Thoracic aorta (tissue), 2 donors: ENCODE results near the gene ERVH48-1. TPM values are rescaled to one million over a fixed set of nuclear protein-coding genes. Genes with fewer than 3 reads are reported as not detected.
"Not testable (repeated sequence)": the region's sequence is repeated elsewhere in the genome, so short reads cannot be mapped to it uniquely, and the experiment has no call there.

Experiments used
- ATAC-seq: fragments of 150-250 bp; one replicate; pipeline ENCODE4 v1.8.0; 2017; ENCODE audit warnings: low read depth; ENCODE audit not compliant: insufficient number of reproducible peaks, low FRiP score
- DNase-seq: peaks from one replicate; pipeline ENCODE4 v3.0.0-alpha.2; 2020; ENCODE audit warnings: low spot score
- H3K27ac ChIP-seq, 2 donors: fragments of 200-600 bp; sonication (generic); 1 replicate in 1 of 2; 2 replicates in 1 of 2; pipeline ENCODE4 v1.5.1; 2016; ENCODE audit warnings: mild to moderate bottlenecking in 2 of 2, moderate library complexity in 2 of 2
- H3K27me3 ChIP-seq: fragments of 200-600 bp; sonication (generic); replicated peaks from 2 replicates; pipeline ENCODE4 v1.6.0; 2016; ENCODE audit warnings: mild to moderate bottlenecking; ENCODE audit not compliant: insufficient read depth
- H3K36me3 ChIP-seq: fragments of 200-600 bp; sonication (generic); one replicate; pipeline ENCODE4 v1.5.1; 2016
- H3K4me1 ChIP-seq, 2 donors: fragments of 200-600 bp; sonication (generic); 1 replicate in 1 of 2; 2 replicates in 1 of 2; pipeline versions ENCODE4 v1.5.1 to v1.6.0; 2016; ENCODE audit warnings: low read depth in 2 of 2, mild to moderate bottlenecking in 1 of 2; ENCODE audit not compliant: control insufficient read depth in 1 of 2
- H3K4me3 ChIP-seq: fragments of 200-600 bp; sonication (generic); 2 replicates; pipeline ENCODE4 v1.5.1; 2016; ENCODE audit warnings: mild to moderate bottlenecking
- H3K9me3 ChIP-seq: fragments of 200-600 bp; sonication (generic); 2 replicates; pipeline ENCODE4 v1.5.1; 2016
- total RNA-seq, 2 donors: library from RNA; depleted of rRNA; stranded (reverse); fragments of >200 nt; gene quantifications; one replicate each; pipeline versions ENCODE4 v1.1.0 to v1.2.3, GENCODE V29; 2016
- TF ChIP-seq, protein P1 (sequence below): fragments of 200-600 bp; sonication (generic); IDR thresholded peaks from one replicate; pipeline ENCODE4 v1.5.1; 2019; ENCODE audit warnings: antibody characterized with exemption

ERVH48-1 gene
- total RNA-seq, 2 donors from 2014 or later = not detected

DNA sequence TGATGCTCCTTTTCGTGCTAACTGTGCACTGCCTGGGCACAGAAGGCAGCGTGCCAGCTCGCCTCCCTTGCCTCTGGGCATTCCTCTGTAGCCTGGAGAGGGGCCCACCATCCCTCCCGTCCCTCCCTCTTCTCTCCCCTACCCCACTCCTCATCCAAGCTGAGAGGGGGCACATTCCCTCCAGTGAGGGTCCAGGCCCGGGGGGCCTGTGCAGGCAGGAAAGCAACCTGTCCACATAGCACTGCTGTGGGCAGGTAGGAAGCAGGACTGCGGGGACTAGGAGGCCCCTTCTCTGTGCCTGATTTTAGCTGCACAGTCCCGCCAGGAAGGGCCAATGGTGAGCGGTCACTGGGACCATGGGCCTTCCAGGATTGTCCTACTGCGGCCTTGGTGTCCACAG is 38.7 kb upstream of the ERVH48-1 start:
- DNase-seq (no peak), ATAC-seq (no peak)
- Histone ChIP-seq H3K4me3 (no peak overlapping the region), H3K4me1 (no peaks in the 10 kb centered on the region), H3K27ac (no peak overlapping the region), H3K9me3 (no peaks in the 10 kb centered on the region), H3K27me3 (no peaks in the 10 kb centered on the region), H3K36me3 (no peaks in the 10 kb centered on the region)
- TF ChIP-seq, protein P1, sequence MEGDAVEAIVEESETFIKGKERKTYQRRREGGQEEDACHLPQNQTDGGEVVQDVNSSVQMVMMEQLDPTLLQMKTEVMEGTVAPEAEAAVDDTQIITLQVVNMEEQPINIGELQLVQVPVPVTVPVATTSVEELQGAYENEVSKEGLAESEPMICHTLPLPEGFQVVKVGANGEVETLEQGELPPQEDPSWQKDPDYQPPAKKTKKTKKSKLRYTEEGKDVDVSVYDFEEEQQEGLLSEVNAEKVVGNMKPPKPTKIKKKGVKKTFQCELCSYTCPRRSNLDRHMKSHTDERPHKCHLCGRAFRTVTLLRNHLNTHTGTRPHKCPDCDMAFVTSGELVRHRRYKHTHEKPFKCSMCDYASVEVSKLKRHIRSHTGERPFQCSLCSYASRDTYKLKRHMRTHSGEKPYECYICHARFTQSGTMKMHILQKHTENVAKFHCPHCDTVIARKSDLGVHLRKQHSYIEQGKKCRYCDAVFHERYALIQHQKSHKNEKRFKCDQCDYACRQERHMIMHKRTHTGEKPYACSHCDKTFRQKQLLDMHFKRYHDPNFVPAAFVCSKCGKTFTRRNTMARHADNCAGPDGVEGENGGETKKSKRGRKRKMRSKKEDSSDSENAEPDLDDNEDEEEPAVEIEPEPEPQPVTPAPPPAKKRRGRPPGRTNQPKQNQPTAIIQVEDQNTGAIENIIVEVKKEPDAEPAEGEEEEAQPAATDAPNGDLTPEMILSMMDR = no peak

DNA sequence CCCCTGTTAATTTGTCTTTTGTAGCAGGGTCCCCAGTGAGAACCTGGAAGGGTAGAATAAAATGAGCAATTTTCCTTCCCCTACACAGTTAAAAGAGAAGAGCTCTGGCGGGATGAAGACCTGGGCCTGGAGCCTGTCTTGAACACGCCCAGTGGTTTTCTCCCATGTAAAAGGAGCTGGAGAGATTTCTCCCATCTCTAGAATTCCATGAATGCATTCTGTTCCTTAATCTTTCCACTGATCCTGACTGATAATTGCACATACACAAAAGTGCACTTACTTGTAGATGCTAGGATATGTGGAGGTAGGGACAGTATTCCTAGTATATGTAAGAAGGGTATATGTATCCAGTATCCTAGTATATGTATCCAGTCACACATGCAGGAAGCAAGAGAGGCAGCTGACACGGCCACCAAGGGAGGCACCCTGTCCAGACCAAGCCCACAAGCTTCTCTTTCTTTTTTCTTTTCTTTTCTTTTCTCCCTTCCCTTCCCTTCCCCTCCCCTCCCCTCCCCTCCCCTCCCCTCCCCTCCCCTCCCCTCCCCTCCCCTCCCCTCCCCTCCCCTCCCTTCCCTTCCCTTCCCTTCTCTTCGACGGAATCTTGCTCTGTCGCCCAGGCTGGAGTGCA is 37.1 kb upstream of the ERVH48-1 start:
- H3K27me3 ChIP-seq = no peaks in the 10 kb centered on the region
- TF ChIP-seq, protein P1 = no peak
- H3K36me3 ChIP-seq = no peaks in the 10 kb centered on the region
- DNase-seq = no peak
- ATAC-seq = no peak
- H3K4me3 ChIP-seq = no peak overlapping the region
- H3K4me1 ChIP-seq = no peaks in the 10 kb centered on the region
- no peak overlapping the region for H3K27ac ChIP-seq
- H3K9me3 ChIP-seq = no peaks in the 10 kb centered on the region

DNA sequence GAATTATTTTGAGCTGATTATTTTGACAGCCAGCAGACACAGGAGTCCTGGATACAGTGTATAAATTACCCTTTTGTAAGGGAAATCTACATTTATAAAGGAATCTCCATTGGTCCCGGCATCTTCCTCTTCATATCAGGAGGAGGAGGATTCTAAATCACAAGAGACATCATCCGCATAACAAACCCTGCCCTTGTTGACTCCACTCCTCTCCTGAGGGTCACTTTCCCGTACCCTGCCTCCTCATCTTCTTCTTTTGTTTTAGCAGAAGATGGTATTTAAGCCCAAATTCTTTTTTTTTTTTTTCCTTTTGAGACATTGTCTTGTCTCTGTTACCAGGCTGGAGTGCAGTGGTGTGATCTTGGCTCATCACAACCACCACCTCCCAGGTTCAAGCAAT is 34.3 kb upstream of the ERVH48-1 start:
- Histone ChIP-seq H3K27me3 (no peaks in the 10 kb centered on the region), H3K9me3 (no peaks in the 10 kb centered on the region)

DNA sequence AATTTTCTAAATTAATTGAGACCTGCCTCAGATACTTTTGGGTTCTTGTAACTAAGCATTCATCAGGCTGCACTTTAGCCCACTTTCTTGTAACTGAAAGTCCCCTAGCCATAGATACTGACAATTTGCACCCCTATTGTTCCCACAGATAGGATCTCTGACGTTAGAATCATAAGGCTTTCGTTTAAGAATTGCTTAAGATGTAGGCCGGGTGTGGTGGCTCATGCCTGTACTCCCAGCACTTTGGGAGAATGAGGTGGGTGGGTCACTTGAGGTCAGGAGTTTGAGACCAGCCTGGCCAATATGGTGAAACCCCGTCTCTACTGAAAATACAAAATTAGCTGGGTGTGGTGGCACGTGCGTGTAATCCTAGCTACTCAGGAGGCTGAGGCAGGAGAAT is 32.7 kb upstream of the ERVH48-1 start:
- H3K36me3 ChIP-seq, ATAC-seq, H3K4me3 ChIP-seq, H3K9me3 ChIP-seq, H3K27me3 ChIP-seq, H3K27ac ChIP-seq, H3K4me1 ChIP-seq, DNase-seq: not testable (repeated sequence)

More for the DNA sequence above, 34.3 kb upstream of the ERVH48-1 start:
- Histone ChIP-seq H3K4me3 (no peak overlapping the region), H3K36me3 (no peaks in the 10 kb centered on the region), H3K27ac (no peak overlapping the region), H3K4me1 (no peaks in the 10 kb centered on the region)
- ATAC-seq (no peak), DNase-seq (no peak)
- TF ChIP-seq, protein P1 = no peak

DNA sequence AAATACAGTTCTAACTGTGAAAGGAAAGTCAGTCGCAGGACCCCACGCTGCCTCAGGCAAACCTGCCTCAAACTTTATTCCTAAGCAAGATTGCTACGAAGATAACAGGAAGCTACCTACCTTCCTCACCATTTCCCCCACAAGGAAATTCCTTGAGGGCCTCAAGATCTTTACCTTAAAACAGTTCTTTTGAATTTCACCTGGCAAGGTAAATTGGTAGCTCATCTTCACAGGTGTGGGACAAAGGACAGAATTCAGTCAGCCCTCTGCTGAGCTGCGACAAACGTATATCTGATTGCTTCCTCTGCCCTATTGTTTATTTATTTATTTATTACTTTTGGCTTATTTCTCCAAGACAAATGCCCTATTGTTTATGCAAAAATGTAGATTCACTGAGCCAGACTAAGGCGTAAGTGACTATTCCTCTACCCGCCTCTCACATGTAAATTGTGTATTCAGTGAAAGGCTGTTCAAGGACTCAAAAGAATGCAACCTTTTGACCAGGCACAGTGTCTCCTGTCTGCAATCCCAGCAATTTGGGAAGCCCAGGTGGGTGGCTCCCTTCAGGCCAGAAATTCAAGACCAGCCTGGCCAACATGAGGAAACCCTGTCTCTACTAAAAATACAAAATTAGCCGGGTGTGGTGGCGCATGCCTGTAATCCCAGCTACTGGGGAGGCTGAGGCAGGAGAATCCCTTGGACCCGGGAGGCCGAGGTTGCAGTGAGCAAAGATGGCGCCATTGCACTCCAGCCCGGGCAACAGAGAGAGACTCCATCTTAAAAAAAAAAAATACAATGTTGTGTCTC is 31.6 kb upstream of the ERVH48-1 start:
- Histone ChIP-seq H3K27ac (no peak overlapping the region), H3K36me3 (no peaks in the 10 kb centered on the region), H3K4me3 (no peak overlapping the region), H3K9me3 (no peaks in the 10 kb centered on the region), H3K4me1 (no peaks in the 10 kb centered on the region), H3K27me3 (no peaks in the 10 kb centered on the region)
- DNase-seq (no peak), ATAC-seq (peak; percentile 100)
- TF ChIP-seq, protein P1 = no peak

DNA sequence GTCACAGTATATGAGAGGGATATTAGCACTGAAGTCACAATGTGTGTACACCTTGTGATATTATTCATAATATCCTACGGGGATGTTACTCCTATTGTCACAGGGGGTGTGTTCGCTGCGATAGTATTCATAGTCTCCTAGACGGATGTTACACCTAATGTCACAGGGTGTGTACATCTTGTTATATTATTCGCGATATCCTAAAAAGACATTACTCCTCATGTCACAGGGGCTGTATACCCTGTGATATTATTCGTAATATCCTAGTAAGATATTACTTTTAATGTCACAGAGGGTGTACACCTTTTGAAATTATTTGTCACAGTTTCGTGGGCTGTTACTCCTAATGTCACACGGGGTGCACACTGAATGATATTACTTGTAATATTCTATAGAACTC is 25.8 kb upstream of the ERVH48-1 start:
- not testable (repeated sequence) for H3K27me3 ChIP-seq, DNase-seq, H3K4me1 ChIP-seq, ATAC-seq, H3K27ac ChIP-seq, H3K36me3 ChIP-seq, H3K9me3 ChIP-seq, H3K4me3 ChIP-seq

DNA sequence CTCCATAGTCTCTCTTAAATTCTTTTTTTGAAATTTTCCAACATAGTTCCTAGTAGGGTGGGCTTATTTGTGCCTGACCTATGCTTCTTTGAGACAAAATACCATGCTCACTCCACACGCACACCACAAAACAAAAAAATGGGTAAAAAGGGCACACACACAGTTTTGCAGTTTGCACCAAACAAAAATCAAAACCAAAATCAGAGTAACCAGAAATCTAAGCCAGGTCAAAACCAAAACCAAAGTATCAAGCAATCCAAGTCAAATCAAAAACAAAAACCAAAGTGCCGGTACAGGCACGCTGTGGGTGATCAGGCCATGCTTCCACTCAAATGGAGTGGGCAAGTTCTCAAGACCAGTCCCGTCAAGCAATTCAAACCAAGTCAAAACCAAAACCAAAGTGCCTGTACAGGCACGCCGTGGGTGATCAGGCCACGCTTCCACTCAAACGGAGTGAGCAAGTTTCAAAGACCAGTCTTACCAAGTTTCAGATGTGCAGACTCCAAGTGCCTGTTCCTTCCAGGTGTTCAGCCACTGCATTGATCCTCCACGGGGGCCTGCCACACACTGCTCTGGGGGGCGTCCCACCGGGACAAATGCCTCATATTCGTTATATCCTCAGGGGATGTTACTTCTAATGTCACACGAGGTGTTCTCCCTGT is 23.8 kb upstream of the ERVH48-1 start:
- ATAC-seq, DNase-seq, H3K9me3 ChIP-seq, H3K4me1 ChIP-seq, H3K27me3 ChIP-seq, H3K36me3 ChIP-seq, H3K27ac ChIP-seq, H3K4me3 ChIP-seq: not testable (repeated sequence)
